Activated CD8-positive, alpha-beta T cell treated with anti-CD3 and anti-CD28 coated beads for 36 hours (primary cell): ENCODE results near the gene SOCS1. TPM values are rescaled to one million over a fixed set of nuclear protein-coding genes. Genes with fewer than 3 reads are reported as not detected.

Experiments used
- ATAC-seq: fragments of 200-7000 bp; cut with Tn5 transposase; one replicate; pipeline ENCODE4 v1.10.0; 2021; ENCODE audit warnings: mild to moderate bottlenecking, moderate library complexity
- CTCF ChIA-PET: fragments of 350-600 bp; sonication (Branson Sonifier 250); formaldehyde crosslinking; loops from one replicate; lab custom pipeline; 2021; ENCODE audit warnings: antibody characterized with exemption; lab: Charles Lee
- POLR2A ChIA-PET: fragments of 350-600 bp; sonication (Branson Sonifier 250); formaldehyde crosslinking; loops from one replicate; lab custom pipeline; 2021; ENCODE audit warnings: antibody characterized with exemption; lab: Charles Lee
- DNase-seq: peaks from one replicate; pipeline ENCODE4 v3.0.0-alpha.2; 2020
- H3K27ac Mint-ChIP-seq: one replicate; pipeline ENCODE4 v1.8.0; 2021; ENCODE audit warnings: mild to moderate bottlenecking, mixed read lengths
- H3K27me3 Mint-ChIP-seq: one replicate; pipeline ENCODE4 v1.8.0; 2021; ENCODE audit warnings: mixed read lengths
- H3K36me3 Mint-ChIP-seq: one replicate; pipeline ENCODE4 v1.8.0; 2021; ENCODE audit warnings: low read depth, mixed read lengths
- H3K4me1 Mint-ChIP-seq: one replicate; pipeline ENCODE4 v1.8.0; 2021; ENCODE audit warnings: low read depth, mixed read lengths
- H3K4me3 Mint-ChIP-seq: one replicate; pipeline ENCODE4 v1.8.0; 2021; ENCODE audit warnings: mild to moderate bottlenecking, moderate library complexity, mixed read lengths
- H3K9me3 Mint-ChIP-seq: one replicate; pipeline ENCODE4 v1.8.0; 2021; ENCODE audit warnings: mixed read lengths
- CTCF ChIP-seq: fragments of 200-600 bp; IDR thresholded peaks from one replicate; pipeline ENCODE4 v1.8.0; 2022; ENCODE audit warnings: antibody characterized with exemption, mild to moderate bottlenecking
- intact Hi-C: fragments of 100-400 bp; cut with micrococcal nuclease; formaldehyde crosslinking; loops from one replicate; pipeline ENCODE4 v1.10.0; 2022
- total RNA-seq, 2 experiments: library from RNA; stranded (reverse); gene quantifications; one replicate each; pipeline ENCODE4 v1.2.3, GENCODE V29; 2021

The SOCS1 gene
- total RNA-seq, 2 experiments from 2014 or later = 75.7 to 75.8 TPM

- ChIA-PET CTCF (interaction anchor here (0.9 to 1.0 kb wide), 2 partner anchors 14 to 24 kb away, joined by 4 to 5 read pairs; partner anchors contain the start of gene SOCS1), POLR2A (interaction anchor here (0.5 to 2.9 kb wide), 3 partner anchors 20 to 137 kb away, joined by 3 to 24 read pairs (median 3); partner anchors contain the start of gene SOCS1)
- H3K27ac Mint-ChIP-seq = peak overlapping the region; percentile 98
- ATAC-seq = no peak
- H3K36me3 Mint-ChIP-seq = no peaks in the 10 kb centered on the region
- DNase-seq = no peak
- no peak for TF ChIP-seq CTCF
- intact Hi-C loops = no loop called here
- peak overlapping the region; percentile 17 for H3K4me3 Mint-ChIP-seq
- peaks cover 69% of the 10 kb centered on the region for H3K4me1 Mint-ChIP-seq
- no peaks in the 10 kb centered on the region for H3K9me3 Mint-ChIP-seq
- H3K27me3 Mint-ChIP-seq = no peaks in the 10 kb centered on the region
These were observed 24.5 kb downstream of the SOCS1 start for GRCh38 chr16:11231367-11231970.

- POLR2A ChIA-PET = interaction anchor here (1.7 to 2.9 kb wide), 2 partner anchors 22 to 25 kb away, joined by 11 to 24 read pairs; partner anchors contain the start of gene SOCS1
- H3K4me1 Mint-ChIP-seq = peaks cover 74% of the 10 kb centered on the region
- H3K27ac Mint-ChIP-seq = peak overlapping the region; percentile 76
- TF ChIP-seq CTCF = no peak
- H3K4me3 Mint-ChIP-seq = no peak overlapping the region
- no peak for ATAC-seq
- no peaks in the 10 kb centered on the region for H3K9me3 Mint-ChIP-seq
- no peak for DNase-seq
- intact Hi-C loops = no loop called here
- H3K36me3 Mint-ChIP-seq = no peaks in the 10 kb centered on the region
- no peaks in the 10 kb centered on the region for H3K27me3 Mint-ChIP-seq
- CTCF ChIA-PET = no interaction called here
These were observed 26.1 kb downstream of the SOCS1 start for GRCh38 chr16:11229906-11230305.

- Mint-ChIP-seq H3K27me3 (no peaks in the 10 kb centered on the region), H3K9me3 (no peaks in the 10 kb centered on the region), H3K4me3 (no peak overlapping the region), H3K36me3 (no peaks in the 10 kb centered on the region), H3K4me1 (peaks cover 75% of the 10 kb centered on the region), H3K27ac (peak overlapping the region; percentile 76)
- CTCF ChIA-PET = interaction anchor here (1.0 kb wide), 1 partner anchor 26 kb away, joined by 3 read pairs; no protein-coding TSS in a partner anchor
- POLR2A ChIA-PET = interaction anchor here (1.7 to 2.9 kb wide), 2 partner anchors 22 to 25 kb away, joined by 11 to 24 read pairs; partner anchors contain the start of gene SOCS1
- no peak for TF ChIP-seq CTCF
- intact Hi-C loops = no loop called here
- ATAC-seq (no peak), DNase-seq (no peak)
These were observed 26.6 kb downstream of the SOCS1 start for GRCh38 chr16:11229432-11229831.

GRCh38 chr16:11225677-11226549 is 30.1 kb downstream of the SOCS1 start:
- POLR2A ChIA-PET = interaction anchor here (0.7 to 6.3 kb wide), 15 partner anchors 9 to 260 kb away, joined by 3 to 146 read pairs (median 6); partner anchors contain the start of gene SOCS1
- intact Hi-C loops = loop anchor here (1.0 to 2.0 kb wide), 2 partner anchors 7 to 65 kb away; no protein-coding TSS in a partner anchor

More at GRCh38 chr16:11225677-11226549, 30.1 kb downstream of the SOCS1 start:
- ATAC-seq (no peak), DNase-seq (peak; percentile 47)
- TF ChIP-seq CTCF = no peak
- H3K27ac Mint-ChIP-seq = peak overlapping the region; percentile 98
- H3K36me3 Mint-ChIP-seq = no peaks in the 10 kb centered on the region
- H3K9me3 Mint-ChIP-seq = no peaks in the 10 kb centered on the region
- H3K4me1 Mint-ChIP-seq = peaks cover 61% of the 10 kb centered on the region
- H3K4me3 Mint-ChIP-seq = peak overlapping the region; percentile 63
- H3K27me3 Mint-ChIP-seq = no peaks in the 10 kb centered on the region
- CTCF ChIA-PET = interaction anchor here (0.9 to 3.5 kb wide), 13 partner anchors 7 to 262 kb away, joined by 3 to 21 read pairs (median 5); partner anchors contain the start of gene SOCS1
